H1 (cell line): ENCODE data around the gene RETREG1. TPM values are rescaled to one million over a fixed set of nuclear protein-coding genes. Genes with fewer than 3 reads are reported as not detected.
"Not testable (repeated sequence)": the region's sequence is repeated elsewhere in the genome, so short reads cannot be mapped to it uniquely, and the experiment has no call there.

ENCODE experiments used
- CTCF ChIA-PET: fragments of 300-600 bp; sonication (Branson Sonifier 250); formaldehyde crosslinking; loops from one replicate; lab custom pipeline; 2021; ENCODE audit not compliant: partially characterized antibody; lab: Charles Lee
- POLR2A ChIA-PET: fragments of 300-600 bp; sonication (Branson Sonifier 250); formaldehyde crosslinking; loops from one replicate; lab custom pipeline; 2021; ENCODE audit warnings: inconsistent platforms; ENCODE audit not compliant: partially characterized antibody; lab: Charles Lee
- DNase-seq, 2 experiments: peaks; one replicate each; pipeline versions ENCODE4 v3.0.0 to v3.0.0-alpha.2; 2010 to 2022; ENCODE audit warnings: low spot score in 2 of 2, low read depth in 1 of 2, mixed read lengths in 1 of 2
- FAIRE-seq: peaks from 2 replicates; lab custom pipeline; 2011; peaks lifted over from hg19 to GRCh38; lab: Jason Lieb, UNC
- H2AFZ ChIP-seq: 2 replicates; pipeline ENCODE4 v1.8.1; 2012; ENCODE audit warnings: low read length, inconsistent platforms
- H2AK5ac ChIP-seq: 2 replicates; pipeline ENCODE4 v1.6.1; 2013; ENCODE audit warnings: low read depth, low read length
- H2BK120ac ChIP-seq: replicated peaks from 2 replicates; pipeline ENCODE3; 2013; ENCODE audit warnings: low read depth, low read length, inconsistent platforms
- H2BK12ac ChIP-seq: 2 replicates; pipeline ENCODE4 v1.6.1; 2013; ENCODE audit warnings: low read depth, low read length
- H2BK15ac ChIP-seq: 2 replicates; pipeline ENCODE4 v1.6.1; 2013; ENCODE audit warnings: low read length
- H2BK20ac ChIP-seq: 2 replicates; pipeline ENCODE4 v1.6.1; 2013; ENCODE audit warnings: low read length
- H2BK5ac ChIP-seq: 2 replicates; pipeline ENCODE4 v1.6.1; 2013; ENCODE audit warnings: low read depth, low read length
- H3K14ac ChIP-seq: 2 replicates; pipeline ENCODE4 v1.6.1; 2013; ENCODE audit warnings: inconsistent platforms; ENCODE audit not compliant: insufficient read length
- H3K18ac ChIP-seq: 2 replicates; pipeline ENCODE4 v1.6.1; 2013; ENCODE audit warnings: low read length; ENCODE audit errors: extremely low read depth
- H3K23ac ChIP-seq: 2 replicates; pipeline ENCODE4 v1.6.1; 2013; ENCODE audit warnings: inconsistent platforms; ENCODE audit not compliant: insufficient read length
- H3K23me2 ChIP-seq: 2 replicates; pipeline ENCODE4 v1.6.1; 2013; ENCODE audit warnings: low read depth, low read length
- H3K27ac ChIP-seq: 2 replicates; pipeline ENCODE4 v1.6.1; 2011; ENCODE audit warnings: low read depth, low read length, inconsistent platforms
- H3K27me3 ChIP-seq, 4 experiments: replicated peaks in 1 of 4; 1 replicate in 1 of 4; 2 replicates in 3 of 4; pipeline versions ENCODE4 v1.6.1 to v1.8.1; 2011 to 2013; ENCODE audit warnings: low read length in 3 of 4, mild to moderate bottlenecking in 3 of 4, inconsistent platforms in 2 of 4, mixed read lengths in 2 of 4, moderate library complexity in 1 of 4; ENCODE audit not compliant: control insufficient read depth in 3 of 4, insufficient read depth in 3 of 4; ENCODE audit errors: extremely low read depth in 1 of 4
- H3K36me3 ChIP-seq, 4 experiments: 2 replicates each; pipeline versions ENCODE4 v1.6.1 to v1.8.1; 2011 to 2013; ENCODE audit warnings: mild to moderate bottlenecking in 4 of 4, low read length in 3 of 4, moderate library complexity in 2 of 4, control low read depth in 1 of 4, inconsistent platforms in 1 of 4; ENCODE audit not compliant: insufficient read depth in 4 of 4, control insufficient read depth in 2 of 4
- H3K4ac ChIP-seq: replicated peaks from 2 replicates; pipeline ENCODE3; 2013; ENCODE audit warnings: low read length, low read depth, mixed read lengths, inconsistent platforms; ENCODE audit not compliant: insufficient read length
- H3K4me1 ChIP-seq, 4 experiments: replicated peaks in 1 of 4; 1 replicate in 1 of 4; 2 replicates in 3 of 4; pipeline versions ENCODE4 v1.6.1 to v1.8.1; 2011 to 2013; ENCODE audit warnings: low read length in 3 of 4, inconsistent platforms in 2 of 4, mixed read lengths in 1 of 4; ENCODE audit not compliant: insufficient read depth in 4 of 4, control insufficient read depth in 3 of 4
- H3K4me2 ChIP-seq, 2 experiments: 2 replicates each; pipeline versions ENCODE4 v1.6.1 to v1.8.1; 2011 to 2013; ENCODE audit warnings: low read depth in 2 of 2, low read length in 2 of 2, control low read depth in 1 of 2, inconsistent platforms in 1 of 2, mild to moderate bottlenecking in 1 of 2; ENCODE audit not compliant: insufficient read depth in 1 of 2
- H3K4me3 ChIP-seq, 4 experiments: fragments of 200-600, 300-600 bp in 1 of 4; sonication (generic), shearing (Covaris generic), sonication (Bioruptor Twin) in 1 of 4; 2 replicates each; pipeline versions ENCODE4 v1.5.1 to v1.8.1; 2011 to 2016; ENCODE audit warnings: low read length in 4 of 4, low read depth in 3 of 4, control low read depth in 2 of 4, inconsistent platforms in 2 of 4, mild to moderate bottlenecking in 2 of 4, mixed read lengths in 1 of 4, moderate library complexity in 1 of 4; ENCODE audit not compliant: insufficient read depth in 2 of 4; ENCODE audit errors: extremely low read depth in 1 of 4
- H3K56ac ChIP-seq: replicated peaks from 2 replicates; pipeline ENCODE3; 2013; ENCODE audit warnings: low read depth, mild to moderate bottlenecking, mixed read lengths, low read length, inconsistent platforms; ENCODE audit not compliant: insufficient read length
- H3K79me1 ChIP-seq: 2 replicates; pipeline ENCODE4 v1.6.1; 2013; ENCODE audit warnings: low read depth, low read length, control low read depth
- H3K79me2 ChIP-seq, 2 experiments: 2 replicates each; pipeline versions ENCODE4 v1.6.1 to v1.8.1; 2012 to 2013; ENCODE audit warnings: low read length in 2 of 2, mild to moderate bottlenecking in 2 of 2, inconsistent platforms in 1 of 2; ENCODE audit not compliant: insufficient read depth in 2 of 2, control insufficient read depth in 1 of 2
- H3K9ac ChIP-seq, 4 experiments: replicated peaks in 1 of 4; 1 replicate in 1 of 4; 2 replicates in 3 of 4; pipeline versions ENCODE4 v1.6.1 to v1.8.1; 2011 to 2013; ENCODE audit warnings: low read depth in 3 of 4, low read length in 3 of 4, control low read depth in 2 of 4, mild to moderate bottlenecking in 2 of 4, moderate library complexity in 2 of 4, inconsistent platforms in 1 of 4; ENCODE audit errors: extremely low read depth in 1 of 4
- H3K9me3 ChIP-seq, 2 experiments: 2 replicates each; pipeline versions ENCODE4 v1.6.1 to v1.8.1; 2012 to 2013; ENCODE audit warnings: mild to moderate bottlenecking in 2 of 2, moderate library complexity in 2 of 2, control low read depth in 1 of 2, inconsistent platforms in 1 of 2, low read depth in 1 of 2, low read length in 1 of 2, mixed read lengths in 1 of 2; ENCODE audit not compliant: insufficient read depth in 2 of 2
- H4K20me1 ChIP-seq, 2 experiments: replicated peaks in 1 of 2; 2 replicates each; pipeline versions ENCODE3 to v1.8.1; 2011 to 2013; ENCODE audit warnings: inconsistent platforms in 2 of 2, low read length in 2 of 2, mild to moderate bottlenecking in 1 of 2; ENCODE audit not compliant: insufficient read depth in 2 of 2, control insufficient read depth in 1 of 2
- H4K5ac ChIP-seq: 2 replicates; pipeline ENCODE4 v1.6.1; 2013; ENCODE audit warnings: low read length, low read depth, mixed read lengths, inconsistent platforms; ENCODE audit not compliant: insufficient read length
- H4K8ac ChIP-seq: 2 replicates; pipeline ENCODE4 v1.8.0; 2013; ENCODE audit warnings: mild to moderate bottlenecking, moderate library complexity, low read length, inconsistent platforms; ENCODE audit not compliant: insufficient read depth; ENCODE audit errors: extremely low read depth
- H4K91ac ChIP-seq: replicated peaks from 2 replicates; pipeline ENCODE3; 2013; ENCODE audit warnings: low read length, mixed read lengths, inconsistent platforms; ENCODE audit not compliant: insufficient read length
- WGBS, 2 experiments: shearing (Covaris generic) in 1 of 2; methylation state at CpG; one replicate each; pipeline versions ENCODE4 v1.1.6 to v1.1.7; 2013 to 2015; ENCODE audit warnings: low lambda C conversion rate in 2 of 2, mixed read lengths in 2 of 2, inconsistent platforms in 1 of 2, low coverage in 1 of 2, missing lambda C conversion rate in 1 of 2; ENCODE audit not compliant: insufficient replicate concordance in 2 of 2, insufficient coverage in 1 of 2, insufficient read length in 1 of 2; ENCODE audit errors: extremely low coverage in 1 of 2, missing lambda C conversion rate in 1 of 2; 5-methylcytosine and 5-hydroxymethylcytosine counted together
- polyA plus RNA-seq, 7 experiments: library from polyadenylated mRNA; depleted of rRNA in 3 of 7; stranded (reverse) in 5 of 7; unstranded in 2 of 7; fragments of >200 nt in 5 of 7; fragments of 200-250 nt in 2 of 7; gene quantifications; 1 replicate in 5 of 7; 2 replicates in 1 of 7; 4 replicates in 1 of 7; pipeline versions ENCODE4 v1.2.1 to v1.2.3, GENCODE V29; 2011 to 2013; ENCODE audit warnings: missing spikeins in 2 of 7, mixed read lengths in 2 of 7
- total RNA-seq: library from RNA; stranded (reverse); fragmentation: NEBNext Ultra II Directional; extraction: Animal tissue kit (Norgen Biotek cat#: 25700); gene quantifications from 2 replicates; pipeline ENCODE4 v1.2.1, GENCODE V29; 2021

RETREG1 gene
- total and polyA plus RNA-seq, 2 of the 8 experiments (the other 6 are each of a cell fraction or from before 2014, with no cell fraction given): 0.62 to 1.9 TPM

GRCh38 chr5:16543206-16543605, 73.6 kb downstream of the RETREG1 start:
- CTCF ChIA-PET: interaction anchor here (1.3 to 2.2 kb wide), 4 partner anchors 8 to 53 kb away, joined by 4 to 12 read pairs (median 9); no protein-coding TSS in a partner anchor
- H3K4me1 ChIP-seq, H2BK12ac ChIP-seq, H3K79me2 ChIP-seq, H4K5ac ChIP-seq, H3K9me3 ChIP-seq, H2BK120ac ChIP-seq, H3K4me2 ChIP-seq, H3K4me3 ChIP-seq, H3K27me3 ChIP-seq, H3K27ac ChIP-seq, DNase-seq, H2BK20ac ChIP-seq, H4K91ac ChIP-seq, H4K8ac ChIP-seq, H2BK5ac ChIP-seq, H3K56ac ChIP-seq, H3K79me1 ChIP-seq, H3K23ac ChIP-seq, H3K4ac ChIP-seq, FAIRE-seq, H3K23me2 ChIP-seq, H3K36me3 ChIP-seq, H3K14ac ChIP-seq, H3K9ac ChIP-seq, H4K20me1 ChIP-seq, H2AK5ac ChIP-seq, H2AFZ ChIP-seq, H3K18ac ChIP-seq, H2BK15ac ChIP-seq: not testable (repeated sequence)
- WGBS, 2 experiments: 87% methylated on average over 7 of the region's 7 CpGs; no CpG with 5 or more reads in 1 of the 2 experiments
- POLR2A ChIA-PET: interaction anchor here (0.7 kb wide), 1 partner anchor 18 kb away, joined by 4 read pairs; no protein-coding TSS in a partner anchor
